ENCODE measurements around the gene CWH43. TPM values are rescaled to one million over a fixed set of nuclear protein-coding genes. Genes with fewer than 3 reads are reported as not detected.
A peak's percentile ranks its signal among the peaks of the same experiment; 100 is the strongest.

Gene CWH43
- not detected for polyA plus RNA-seq (2013)

DNA sequence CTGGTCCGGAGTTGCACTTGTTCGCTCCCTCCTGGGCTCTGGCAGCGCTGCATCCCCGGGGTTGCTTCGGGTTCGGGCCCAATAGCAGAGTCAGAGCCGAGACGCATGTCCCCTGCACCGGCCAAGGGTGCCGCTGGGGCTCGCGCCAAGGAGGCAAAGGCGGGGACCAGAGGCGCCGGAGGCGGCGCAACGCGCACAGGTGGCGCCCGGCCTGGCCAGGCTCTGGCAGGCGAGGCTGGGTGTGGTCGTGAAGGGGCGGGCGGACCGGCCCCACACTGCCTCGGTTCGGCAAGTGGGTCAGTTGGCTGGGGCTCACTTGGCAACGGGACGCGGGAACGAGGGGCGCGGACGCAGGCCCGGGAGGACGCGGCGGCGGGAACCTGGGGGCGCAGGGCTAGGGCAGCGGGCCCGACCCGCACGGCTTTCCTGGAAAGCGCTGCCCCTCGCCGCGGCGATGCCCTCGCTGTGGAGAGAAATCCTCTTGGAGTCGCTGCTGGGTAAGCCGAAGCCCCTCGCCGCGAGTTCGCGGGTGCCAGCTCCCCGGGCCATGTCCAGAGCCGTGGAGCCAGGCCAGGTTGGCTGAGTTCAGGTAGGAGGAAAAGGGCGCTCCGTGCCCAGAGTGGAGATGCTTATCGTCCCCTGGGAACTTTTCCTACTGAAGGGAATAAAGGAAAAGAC lies at the start of gene CWH43:
Gene CWH43 (plus strand): TSS at position 300 of the 678 bp plus-strand sequence. CDS start 155 bp downstream, at position 455.
- peak; percentile 4 to 50 (median 47) for DNase-seq
- Histone ChIP-seq H3K4me3 (ENCODE audit: control insufficient read depth in 1 of 7, extremely low read depth in 1 of 7, insufficient read depth in 4 of 7, low read depth in 2 of 7, low read length in 6 of 7) (peak within 1 kb of the TSS in 6 of 7 experiments; percentile 8 to 63 (median 46)), H3K36me3 (ENCODE audit: control insufficient read depth in 4 of 4, insufficient read depth in 4 of 4, low read length in 3 of 4) (no peaks in the 10 kb centered on the region), H3K9me3 (ENCODE audit: control extremely low read depth in 1 of 5, control insufficient read depth in 4 of 5, insufficient read depth in 2 of 5, low read depth in 1 of 5, low read length in 4 of 5) (peaks cover 0 to 6% (median 0%) of the 10 kb centered on the region in 5 experiments), H3K27ac (ENCODE audit: insufficient read depth in 1 of 2, low read depth in 1 of 2, low read length in 2 of 2, poor library complexity in 1 of 2, severe bottlenecking in 2 of 2) (no peak within 1 kb of the TSS), H3K27me3 (replicated peaks in 2 of 5; ENCODE audit: control insufficient read depth in 4 of 5, insufficient read depth in 5 of 5, low read length in 4 of 5) (peaks cover 11 to 50% (median 18%) of the 10 kb centered on the region in 5 experiments), H3K4me1 (ENCODE audit: control extremely low read depth in 1 of 4, control insufficient read depth in 4 of 4, insufficient read depth in 4 of 4, low read length in 3 of 4) (peaks cover 0 to 11% (median 7%) of the 10 kb centered on the region in 4 experiments)
- POLR2A ChIA-PET = interaction anchor here (0.6 kb wide), 1 partner anchor 1453 kb away, joined by 11 read pairs; no protein-coding TSS in a partner anchor
- CTCF ChIA-PET = no interaction called here
- WGBS (ENCODE audit: insufficient coverage) = 4% methylated on average over 39 of the region's 63 CpGs

DNA sequence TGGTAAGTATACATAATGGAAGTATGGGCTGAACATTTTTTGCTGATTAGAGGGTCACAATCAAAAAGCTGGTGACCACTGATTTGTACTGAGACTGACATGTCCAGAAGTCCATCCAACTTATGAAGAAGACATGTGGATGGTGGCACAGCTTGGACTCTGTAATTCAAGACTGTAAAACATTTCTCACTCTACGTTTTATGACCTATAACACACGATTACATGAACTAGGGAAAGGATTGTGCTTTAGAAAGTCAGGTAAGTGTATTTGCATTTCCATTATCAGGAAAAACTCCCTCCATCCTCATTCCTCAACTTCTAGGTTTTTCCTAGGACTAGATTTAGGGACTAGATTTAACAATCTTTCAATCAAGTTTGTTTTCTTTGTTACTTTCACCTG lies 49.0 kb upstream of the CWH43 start:
- Histone ChIP-seq H3K36me3 (ENCODE audit: control insufficient read depth in 4 of 4, insufficient read depth in 4 of 4, low read length in 3 of 4) (no peaks in the 10 kb centered on the region), H3K27ac (ENCODE audit: insufficient read depth in 1 of 2, low read depth in 1 of 2, low read length in 2 of 2, poor library complexity in 1 of 2, severe bottlenecking in 2 of 2) (no peak overlapping the region), H3K4me3 (ENCODE audit: control insufficient read depth in 1 of 7, extremely low read depth in 1 of 7, insufficient read depth in 4 of 7, low read depth in 2 of 7, low read length in 6 of 7) (no peak overlapping the region), H3K27me3 (replicated peaks in 2 of 5; ENCODE audit: control insufficient read depth in 4 of 5, insufficient read depth in 5 of 5, low read length in 4 of 5) (no peaks in the 10 kb centered on the region), H3K4me1 (ENCODE audit: control extremely low read depth in 1 of 4, control insufficient read depth in 4 of 4, insufficient read depth in 4 of 4, low read length in 3 of 4) (no peaks in the 10 kb centered on the region), H3K9me3 (ENCODE audit: control extremely low read depth in 1 of 5, control insufficient read depth in 4 of 5, insufficient read depth in 2 of 5, low read depth in 1 of 5, low read length in 4 of 5) (peaks cover 0 to 6% (median 0%) of the 10 kb centered on the region in 5 experiments)
- no CpG with 5 or more reads among the region's 2 CpGs for WGBS (ENCODE audit: insufficient coverage)
- POLR2A ChIA-PET = no interaction called here
- CTCF ChIA-PET = interaction anchor here (1.1 kb wide), 1 partner anchor 315 kb away, joined by 3 read pairs; no protein-coding TSS in a partner anchor
- DNase-seq = no peak

DNA sequence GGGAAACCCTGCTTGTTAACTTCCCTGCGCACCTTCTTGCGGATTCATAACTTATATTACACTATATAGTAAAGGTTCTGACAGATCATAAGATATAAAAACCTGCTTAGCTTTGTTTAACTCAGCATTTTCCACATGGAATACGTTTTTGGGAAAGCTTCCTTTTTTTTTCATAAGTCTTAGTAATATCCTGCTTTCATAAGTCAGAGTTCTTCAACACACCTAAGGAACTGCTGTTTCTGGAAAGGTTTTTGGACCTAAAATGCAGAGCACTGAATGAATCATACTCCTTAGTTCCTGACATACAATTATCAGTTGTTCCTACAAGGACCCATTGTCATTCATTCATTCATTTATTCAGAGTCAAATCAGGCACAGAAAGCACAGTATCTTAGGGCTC lies 47.2 kb upstream of the CWH43 start:
- H3K36me3 ChIP-seq (ENCODE audit: control insufficient read depth in 4 of 4, insufficient read depth in 4 of 4, low read length in 3 of 4) = no peaks in the 10 kb centered on the region
- DNase-seq = no peak
- no peak overlapping the region for H3K4me3 ChIP-seq (ENCODE audit: control insufficient read depth in 1 of 7, extremely low read depth in 1 of 7, insufficient read depth in 4 of 7, low read depth in 2 of 7, low read length in 6 of 7)
- POLR2A ChIA-PET = no interaction called here
- 80% methylated on average over 1 of the region's 3 CpGs for WGBS (ENCODE audit: insufficient coverage)
- CTCF ChIA-PET = no interaction called here
- H3K27ac ChIP-seq (ENCODE audit: insufficient read depth in 1 of 2, low read depth in 1 of 2, low read length in 2 of 2, poor library complexity in 1 of 2, severe bottlenecking in 2 of 2) = no peak overlapping the region
- H3K9me3 ChIP-seq (ENCODE audit: control extremely low read depth in 1 of 5, control insufficient read depth in 4 of 5, insufficient read depth in 2 of 5, low read depth in 1 of 5, low read length in 4 of 5) = peaks cover 0 to 6% (median 0%) of the 10 kb centered on the region in 5 experiments
- no peaks in the 10 kb centered on the region for H3K4me1 ChIP-seq (ENCODE audit: control extremely low read depth in 1 of 4, control insufficient read depth in 4 of 4, insufficient read depth in 4 of 4, low read length in 3 of 4)
- H3K27me3 ChIP-seq (replicated peaks in 2 of 5; ENCODE audit: control insufficient read depth in 4 of 5, insufficient read depth in 5 of 5, low read length in 4 of 5) = no peaks in the 10 kb centered on the region

DNA sequence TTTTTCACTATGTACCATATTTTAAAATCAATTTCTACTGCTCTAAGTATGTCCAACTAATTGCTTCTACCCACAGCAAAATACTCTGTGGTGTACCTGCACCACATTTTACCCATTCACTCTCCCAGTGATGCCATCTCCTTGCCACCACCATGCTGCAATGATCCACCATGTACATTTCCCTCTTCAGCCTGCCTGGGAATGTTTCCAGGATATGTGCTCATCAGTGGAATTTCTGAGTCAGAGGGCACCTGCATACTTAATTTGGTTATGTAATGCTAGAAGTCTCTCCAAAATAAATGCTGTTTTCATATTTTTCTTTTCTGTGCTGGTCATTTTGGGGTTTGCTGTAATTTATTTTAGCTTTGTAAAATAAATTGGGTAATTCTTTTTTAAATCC lies 46.3 kb upstream of the CWH43 start:
- no peak overlapping the region for H3K27ac ChIP-seq (ENCODE audit: insufficient read depth in 1 of 2, low read depth in 1 of 2, low read length in 2 of 2, poor library complexity in 1 of 2, severe bottlenecking in 2 of 2)
- no peaks in the 10 kb centered on the region for H3K36me3 ChIP-seq (ENCODE audit: control insufficient read depth in 4 of 4, insufficient read depth in 4 of 4, low read length in 3 of 4)
- H3K9me3 ChIP-seq (ENCODE audit: control extremely low read depth in 1 of 5, control insufficient read depth in 4 of 5, insufficient read depth in 2 of 5, low read depth in 1 of 5, low read length in 4 of 5) = peaks cover 0 to 6% (median 0%) of the 10 kb centered on the region in 5 experiments
- ChIA-PET POLR2A (no interaction called here), CTCF (no interaction called here)
- no peak overlapping the region for H3K4me3 ChIP-seq (ENCODE audit: control insufficient read depth in 1 of 7, extremely low read depth in 1 of 7, insufficient read depth in 4 of 7, low read depth in 2 of 7, low read length in 6 of 7)
- no peaks in the 10 kb centered on the region for H3K27me3 ChIP-seq (replicated peaks in 2 of 5; ENCODE audit: control insufficient read depth in 4 of 5, insufficient read depth in 5 of 5, low read length in 4 of 5)
- DNase-seq = no peak
- no peaks in the 10 kb centered on the region for H3K4me1 ChIP-seq (ENCODE audit: control extremely low read depth in 1 of 4, control insufficient read depth in 4 of 4, insufficient read depth in 4 of 4, low read length in 3 of 4)

DNA sequence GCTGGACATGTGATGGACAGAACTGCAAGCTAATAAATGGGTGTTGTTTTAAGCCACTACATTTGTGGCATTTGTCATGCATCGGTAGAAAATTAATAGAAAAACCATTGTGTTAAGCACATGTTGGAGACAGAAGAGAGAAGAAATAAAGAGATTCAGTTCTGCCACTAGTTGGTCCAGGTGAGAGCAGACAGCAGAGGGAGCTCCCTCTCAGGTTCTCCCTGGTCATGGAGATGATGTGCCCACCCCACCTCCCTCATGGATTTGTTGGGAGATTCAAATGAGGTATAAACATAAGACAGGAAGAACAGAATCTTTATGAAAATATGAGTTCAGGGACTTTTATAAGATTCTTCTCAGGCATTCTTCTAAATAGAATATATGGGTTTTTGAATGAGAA lies 42.7 kb upstream of the CWH43 start:
- POLR2A ChIA-PET = no interaction called here
- WGBS (ENCODE audit: insufficient coverage) = 90% methylated on average over 1 of the region's 1 CpG
- CTCF ChIA-PET = interaction anchor here (1.3 to 1.4 kb wide), 2 partner anchors 12 to 15 kb away, joined by 3 to 5 read pairs; no protein-coding TSS in a partner anchor

DNA sequence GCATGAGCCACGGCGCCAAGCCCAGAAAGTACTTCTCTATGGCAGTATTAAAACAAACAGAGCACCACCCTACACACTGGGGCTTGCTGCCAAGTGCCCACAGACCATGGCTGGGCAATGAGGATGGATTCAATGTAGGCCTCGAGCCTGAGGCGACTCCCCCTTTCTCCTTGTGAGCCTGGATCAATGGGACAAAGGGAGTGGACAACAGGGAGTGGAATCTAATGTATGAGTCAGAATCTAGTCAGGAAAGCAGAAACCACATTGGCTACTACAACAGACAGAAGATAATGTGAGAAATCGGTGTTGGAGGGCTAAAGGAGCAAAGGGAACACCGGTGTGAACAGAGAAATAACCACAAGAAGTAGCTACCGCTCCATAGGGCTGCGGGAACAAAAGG lies 41.8 kb upstream of the CWH43 start:
- CTCF ChIA-PET = interaction anchor here (0.8 to 1.7 kb wide), 3 partner anchors 12 to 29 kb away, joined by 4 to 5 read pairs (median 4); no protein-coding TSS in a partner anchor
- WGBS (ENCODE audit: insufficient coverage) = 92% methylated on average over 6 of the region's 8 CpGs
- no peaks in the 10 kb centered on the region for H3K36me3 ChIP-seq (ENCODE audit: control insufficient read depth in 4 of 4, insufficient read depth in 4 of 4, low read length in 3 of 4)
- no peak overlapping the region for H3K27ac ChIP-seq (ENCODE audit: insufficient read depth in 1 of 2, low read depth in 1 of 2, low read length in 2 of 2, poor library complexity in 1 of 2, severe bottlenecking in 2 of 2)
- no peak overlapping the region for H3K4me3 ChIP-seq (ENCODE audit: control insufficient read depth in 1 of 7, extremely low read depth in 1 of 7, insufficient read depth in 4 of 7, low read depth in 2 of 7, low read length in 6 of 7)
- no peak for DNase-seq
- no peaks in the 10 kb centered on the region for H3K27me3 ChIP-seq (replicated peaks in 2 of 5; ENCODE audit: control insufficient read depth in 4 of 5, insufficient read depth in 5 of 5, low read length in 4 of 5)
- POLR2A ChIA-PET = no interaction called here
- no peaks in the 10 kb centered on the region for H3K4me1 ChIP-seq (ENCODE audit: control extremely low read depth in 1 of 4, control insufficient read depth in 4 of 4, insufficient read depth in 4 of 4, low read length in 3 of 4)
- H3K9me3 ChIP-seq (ENCODE audit: control extremely low read depth in 1 of 5, control insufficient read depth in 4 of 5, insufficient read depth in 2 of 5, low read depth in 1 of 5, low read length in 4 of 5) = no peaks in the 10 kb centered on the region

More for the DNA sequence above, 42.7 kb upstream of the CWH43 start:
- H3K27ac ChIP-seq (ENCODE audit: insufficient read depth in 1 of 2, low read depth in 1 of 2, low read length in 2 of 2, poor library complexity in 1 of 2, severe bottlenecking in 2 of 2) = no peak overlapping the region
- no peaks in the 10 kb centered on the region for H3K4me1 ChIP-seq (ENCODE audit: control extremely low read depth in 1 of 4, control insufficient read depth in 4 of 4, insufficient read depth in 4 of 4, low read length in 3 of 4)
- H3K27me3 ChIP-seq (replicated peaks in 2 of 5; ENCODE audit: control insufficient read depth in 4 of 5, insufficient read depth in 5 of 5, low read length in 4 of 5) = no peaks in the 10 kb centered on the region
- H3K9me3 ChIP-seq (ENCODE audit: control extremely low read depth in 1 of 5, control insufficient read depth in 4 of 5, insufficient read depth in 2 of 5, low read depth in 1 of 5, low read length in 4 of 5) = peaks cover 0 to 2% (median 0%) of the 10 kb centered on the region in 5 experiments
- no peaks in the 10 kb centered on the region for H3K36me3 ChIP-seq (ENCODE audit: control insufficient read depth in 4 of 4, insufficient read depth in 4 of 4, low read length in 3 of 4)
- DNase-seq = peak in 1 of 3 donors; percentile 4
- no peak overlapping the region for H3K4me3 ChIP-seq (ENCODE audit: control insufficient read depth in 1 of 7, extremely low read depth in 1 of 7, insufficient read depth in 4 of 7, low read depth in 2 of 7, low read length in 6 of 7)

DNA sequence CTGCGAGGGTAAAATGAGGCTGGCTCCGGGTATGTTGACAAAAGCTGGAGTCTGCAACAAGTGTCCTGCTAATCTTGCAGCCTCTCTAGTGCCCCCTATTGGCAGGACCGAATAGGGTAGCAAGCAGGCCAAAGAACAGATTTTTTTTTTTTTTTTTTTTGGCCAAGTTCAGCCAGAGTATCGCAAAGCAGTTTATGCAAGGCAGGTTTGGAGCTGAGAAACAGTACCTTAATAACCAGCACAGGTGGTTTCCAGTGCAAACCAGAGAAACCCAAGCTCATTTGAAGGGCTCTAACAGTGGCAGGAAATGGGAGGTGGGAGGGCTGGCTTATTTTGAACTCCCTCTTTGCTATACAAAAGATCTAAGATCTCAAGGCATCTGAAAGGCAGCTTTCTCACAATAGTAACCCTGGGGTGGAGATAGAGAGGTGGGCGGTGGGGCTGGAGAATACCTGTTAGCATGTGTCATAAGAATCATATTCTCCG lies 41.3 kb upstream of the CWH43 start:
- ChIA-PET CTCF (interaction anchor here (0.8 to 1.7 kb wide), 4 partner anchors 11 to 30 kb away, joined by 4 to 5 read pairs (median 4); no protein-coding TSS in a partner anchor), POLR2A (no interaction called here)
- H3K4me3 ChIP-seq (ENCODE audit: control insufficient read depth in 1 of 7, extremely low read depth in 1 of 7, insufficient read depth in 4 of 7, low read depth in 2 of 7, low read length in 6 of 7) = no peak overlapping the region
- no peaks in the 10 kb centered on the region for H3K36me3 ChIP-seq (ENCODE audit: control insufficient read depth in 4 of 4, insufficient read depth in 4 of 4, low read length in 3 of 4)
- H3K27me3 ChIP-seq (replicated peaks in 2 of 5; ENCODE audit: control insufficient read depth in 4 of 5, insufficient read depth in 5 of 5, low read length in 4 of 5) = no peaks in the 10 kb centered on the region
- H3K27ac ChIP-seq (ENCODE audit: insufficient read depth in 1 of 2, low read depth in 1 of 2, low read length in 2 of 2, poor library complexity in 1 of 2, severe bottlenecking in 2 of 2) = no peak overlapping the region
- no peaks in the 10 kb centered on the region for H3K9me3 ChIP-seq (ENCODE audit: control extremely low read depth in 1 of 5, control insufficient read depth in 4 of 5, insufficient read depth in 2 of 5, low read depth in 1 of 5, low read length in 4 of 5)
- WGBS (ENCODE audit: insufficient coverage) = 82% methylated on average over 6 of the region's 6 CpGs
- peak; percentile 6 to 19 (median 8) for DNase-seq
- no peaks in the 10 kb centered on the region for H3K4me1 ChIP-seq (ENCODE audit: control extremely low read depth in 1 of 4, control insufficient read depth in 4 of 4, insufficient read depth in 4 of 4, low read length in 3 of 4)
